GM18498 (cell line): ENCODE data around the gene ARL2BP.
"Not testable (repeated sequence)": the region's sequence is repeated elsewhere in the genome, so short reads cannot be mapped to it uniquely, and the experiment has no call there.

Experiments
- ATAC-seq: cut with Tn5 transposase; IDR thresholded peaks from one replicate; pipeline ENCODE4 v1.9.1; 2021; ENCODE audit warnings: mild to moderate bottlenecking, moderate library complexity; ENCODE audit not compliant: unreplicated experiment

Gene ARL2BP

GRCh38 chr16:57262841-57263540 lies 17.9 kb downstream of the ARL2BP start:
- ATAC-seq: no peak

GRCh38 chr16:57263541-57264351 lies 18.7 kb downstream of the ARL2BP start:
- ATAC-seq: no peak

GRCh38 chr16:57264381-57264780 lies 19.3 kb downstream of the ARL2BP start:
- ATAC-seq: no peak

- no peak for ATAC-seq
Measured at GRCh38 chr16:57264950-57265371, 19.9 kb downstream of the ARL2BP start.

- no peak for ATAC-seq
Measured at GRCh38 chr16:57265850-57266530, 20.9 kb downstream of the ARL2BP start.

- no peak for ATAC-seq
Measured at GRCh38 chr16:57266531-57267260, 21.6 kb downstream of the ARL2BP start.

GRCh38 chr16:57267343-57267742 lies 22.3 kb downstream of the ARL2BP start:
- not testable (repeated sequence) for ATAC-seq

- no peak for ATAC-seq
Measured at GRCh38 chr16:57268804-57269800, 24.0 kb downstream of the ARL2BP start.

GRCh38 chr16:57270221-57271062 lies 25.4 kb downstream of the ARL2BP start:
- ATAC-seq: no peak

GRCh38 chr16:57271063-57271345 lies 25.9 kb downstream of the ARL2BP start:
- no peak for ATAC-seq

- no peak for ATAC-seq
Measured at GRCh38 chr16:57271867-57272495, 26.9 kb downstream of the ARL2BP start.

- ATAC-seq: no peak
Measured at GRCh38 chr16:57273359-57273758, 28.3 kb downstream of the ARL2BP start.

GRCh38 chr16:57273826-57274225 lies 28.8 kb downstream of the ARL2BP start:
- ATAC-seq: no peak

- ATAC-seq: not testable (repeated sequence)
Measured at GRCh38 chr16:57275946-57276345, 30.9 kb downstream of the ARL2BP start.

- ATAC-seq: no peak
Measured at GRCh38 chr16:57276596-57276995, 31.5 kb downstream of the ARL2BP start.

- ATAC-seq: no peak
Measured at GRCh38 chr16:57277586-57277985, 32.5 kb downstream of the ARL2BP start.

- no peak for ATAC-seq
Measured at GRCh38 chr16:57278494-57278893, 33.4 kb downstream of the ARL2BP start.

GRCh38 chr16:57279780-57280638 lies 35.0 kb downstream of the ARL2BP start:
- ATAC-seq: no peak
